Measurements from ENCODE around the gene PPARGC1A.

- TF ChIP-seq, protein P1, sequence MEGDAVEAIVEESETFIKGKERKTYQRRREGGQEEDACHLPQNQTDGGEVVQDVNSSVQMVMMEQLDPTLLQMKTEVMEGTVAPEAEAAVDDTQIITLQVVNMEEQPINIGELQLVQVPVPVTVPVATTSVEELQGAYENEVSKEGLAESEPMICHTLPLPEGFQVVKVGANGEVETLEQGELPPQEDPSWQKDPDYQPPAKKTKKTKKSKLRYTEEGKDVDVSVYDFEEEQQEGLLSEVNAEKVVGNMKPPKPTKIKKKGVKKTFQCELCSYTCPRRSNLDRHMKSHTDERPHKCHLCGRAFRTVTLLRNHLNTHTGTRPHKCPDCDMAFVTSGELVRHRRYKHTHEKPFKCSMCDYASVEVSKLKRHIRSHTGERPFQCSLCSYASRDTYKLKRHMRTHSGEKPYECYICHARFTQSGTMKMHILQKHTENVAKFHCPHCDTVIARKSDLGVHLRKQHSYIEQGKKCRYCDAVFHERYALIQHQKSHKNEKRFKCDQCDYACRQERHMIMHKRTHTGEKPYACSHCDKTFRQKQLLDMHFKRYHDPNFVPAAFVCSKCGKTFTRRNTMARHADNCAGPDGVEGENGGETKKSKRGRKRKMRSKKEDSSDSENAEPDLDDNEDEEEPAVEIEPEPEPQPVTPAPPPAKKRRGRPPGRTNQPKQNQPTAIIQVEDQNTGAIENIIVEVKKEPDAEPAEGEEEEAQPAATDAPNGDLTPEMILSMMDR (IDR thresholded peaks at IDR 0.05) = no peak
- TF ChIP-seq POLR2A (IDR thresholded peaks at IDR 0.05) = no peak
Observed at GRCh38 chr4:23873717-23874535, 15.9 kb downstream of the PPARGC1A start.

Data from esophagus squamous epithelium (tissue), 4 donors.